ENCODE results near the gene LRRC37A3.
A peak's percentile ranks its signal among the peaks of the same experiment; 100 is the strongest.
"Not testable (repeated sequence)": the region's sequence is repeated elsewhere in the genome, so short reads cannot be mapped to it uniquely, and the experiment has no call there.

Gene LRRC37A3

DNA sequence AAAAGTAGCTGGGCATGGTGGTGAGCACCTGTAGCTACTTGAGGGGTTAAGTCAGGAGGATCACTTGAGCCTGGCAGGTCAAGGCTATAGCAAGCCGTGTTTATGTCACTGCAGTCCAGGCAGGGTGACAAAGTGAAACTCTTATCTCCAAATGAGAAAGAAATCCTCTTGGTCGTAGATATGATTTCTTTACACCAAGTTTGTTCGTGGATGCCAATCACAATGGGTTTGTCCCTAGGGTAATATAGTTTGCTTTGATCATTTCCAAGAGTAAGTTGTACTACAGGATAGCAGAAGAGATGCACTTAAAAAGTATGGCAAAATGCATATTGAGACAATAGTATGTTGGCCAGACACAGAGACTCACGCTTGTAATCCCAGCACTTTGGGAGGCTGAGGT is 6.0 kb upstream of the LRRC37A3 start:
- DNase-seq: not testable (repeated sequence)

DNA sequence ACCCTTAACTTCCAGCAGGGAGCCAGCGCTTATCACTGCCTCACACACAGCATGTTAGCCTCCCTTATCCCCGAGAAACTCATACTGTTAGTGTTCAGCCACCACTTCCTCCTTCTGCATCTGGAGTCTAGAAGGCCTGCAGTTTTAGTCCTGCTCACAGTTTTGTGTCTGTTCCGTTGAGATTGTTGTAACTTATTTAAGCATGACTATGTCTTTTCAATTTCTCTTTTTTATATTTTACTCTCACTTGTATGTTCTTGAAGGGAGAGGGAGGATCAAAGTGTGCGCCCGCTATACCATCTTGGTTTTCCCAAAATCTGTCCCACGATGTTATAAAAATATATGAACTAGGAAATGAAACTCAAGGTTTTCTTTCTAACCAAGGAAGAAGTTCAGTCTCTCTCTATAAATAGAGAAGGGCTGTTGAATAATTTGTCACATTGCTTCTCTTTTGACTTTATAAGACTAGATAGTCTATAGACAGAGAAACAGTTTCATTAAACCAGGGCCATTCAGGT is 3.8 kb upstream of the LRRC37A3 start:
- DNase-seq: not testable (repeated sequence)

DNA sequence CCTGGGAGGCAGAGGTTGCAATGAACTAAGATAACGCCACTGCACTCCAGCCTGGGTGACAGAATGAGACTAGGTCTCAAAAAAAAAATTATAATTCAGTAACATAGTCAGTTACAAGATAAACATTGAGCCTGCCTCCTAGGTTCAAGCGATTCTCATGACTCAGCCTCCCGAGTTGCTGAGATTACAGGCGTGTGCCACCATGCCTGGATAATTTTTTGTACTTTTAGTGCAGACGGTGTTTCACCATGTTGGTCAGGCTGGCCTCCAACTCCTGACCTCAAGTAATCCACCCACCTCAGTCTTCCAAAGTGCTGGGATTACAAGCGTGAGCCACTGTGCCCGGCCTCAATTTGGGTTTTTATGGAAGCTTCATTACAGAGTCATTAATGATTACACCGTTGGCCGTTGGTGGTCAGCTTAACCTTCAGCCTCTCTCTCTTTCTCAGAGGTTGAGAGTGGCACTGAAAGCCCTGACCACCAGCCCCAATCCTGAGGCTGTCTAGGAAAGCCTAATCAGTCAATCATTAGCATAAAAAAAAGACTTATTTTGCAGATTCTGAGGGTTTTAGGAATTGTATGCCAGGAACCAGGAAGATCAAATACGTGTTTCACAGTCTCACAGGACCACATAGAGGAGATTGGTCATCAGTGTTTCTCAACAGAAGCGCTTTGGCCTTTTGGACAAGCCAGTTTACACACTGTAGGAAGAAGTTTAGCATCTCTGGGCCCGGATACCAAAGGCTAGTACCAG is 1.3 kb upstream of the LRRC37A3 start:
- DNase-seq: no peak

GRCh38 chr17:64920026-64920418 is 744 bp upstream of the LRRC37A3 start:
- DNase-seq: no peak

GRCh38 chr17:64918842-64919288 is 413 bp downstream of the LRRC37A3 start:
- peak in 1 of 2 donors; percentile 69 for DNase-seq

DNA sequence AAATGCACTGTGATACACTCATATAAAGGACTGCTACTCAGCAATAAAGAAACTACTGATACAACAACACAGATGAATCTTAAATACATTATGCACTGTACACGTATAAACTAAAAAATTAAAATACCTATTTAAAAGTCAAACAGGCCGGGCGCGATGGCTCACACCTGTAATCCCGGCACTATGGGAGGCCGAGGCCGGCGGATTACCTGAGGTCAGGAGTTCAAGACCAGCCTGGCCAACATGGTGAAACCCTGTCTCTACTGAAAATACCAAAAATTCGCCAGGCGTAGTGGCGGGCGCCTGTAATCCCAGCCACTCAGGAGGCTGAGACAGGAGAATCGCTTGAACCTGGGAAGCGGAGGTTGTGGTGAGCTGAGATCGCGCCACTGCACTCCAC is 1.7 kb downstream of the LRRC37A3 start:
- DNase-seq: not testable (repeated sequence)

DNA sequence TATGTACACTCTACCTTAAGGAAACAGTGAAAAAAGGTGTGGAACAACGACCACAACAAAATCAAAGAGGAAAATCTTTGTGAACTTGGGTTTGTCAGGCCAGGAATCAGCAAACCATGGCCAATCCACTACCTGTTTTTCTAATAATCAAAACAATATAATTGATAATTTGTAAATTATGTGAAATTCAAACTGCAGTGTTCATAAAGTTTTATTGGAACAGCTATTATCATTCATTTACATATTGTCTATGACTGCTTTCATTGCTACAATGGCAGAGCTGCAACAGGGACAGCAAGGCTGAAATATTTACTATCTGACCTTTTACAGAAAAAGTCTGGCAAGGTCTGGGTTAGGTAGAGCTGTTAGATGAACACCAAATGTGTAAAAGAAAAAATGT is 4.0 kb downstream of the LRRC37A3 start:
- DNase-seq: not testable (repeated sequence)

DNA sequence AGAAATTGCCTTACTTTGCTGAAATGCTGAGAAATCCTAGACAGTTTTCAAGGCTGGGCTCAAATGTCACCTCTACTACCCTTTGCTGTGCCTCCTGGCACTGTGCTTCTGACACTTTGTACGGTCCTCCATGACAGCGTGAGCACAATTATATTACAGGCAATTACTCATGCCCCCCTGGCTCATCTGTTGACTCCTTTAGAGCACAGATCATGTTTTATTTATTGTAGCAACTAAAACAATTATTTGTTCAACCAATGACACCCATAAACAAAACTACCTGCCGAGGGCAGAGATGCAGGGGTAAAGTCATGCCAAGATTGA is 9.1 kb downstream of the LRRC37A3 start:
- not testable (repeated sequence) for DNase-seq

DNA sequence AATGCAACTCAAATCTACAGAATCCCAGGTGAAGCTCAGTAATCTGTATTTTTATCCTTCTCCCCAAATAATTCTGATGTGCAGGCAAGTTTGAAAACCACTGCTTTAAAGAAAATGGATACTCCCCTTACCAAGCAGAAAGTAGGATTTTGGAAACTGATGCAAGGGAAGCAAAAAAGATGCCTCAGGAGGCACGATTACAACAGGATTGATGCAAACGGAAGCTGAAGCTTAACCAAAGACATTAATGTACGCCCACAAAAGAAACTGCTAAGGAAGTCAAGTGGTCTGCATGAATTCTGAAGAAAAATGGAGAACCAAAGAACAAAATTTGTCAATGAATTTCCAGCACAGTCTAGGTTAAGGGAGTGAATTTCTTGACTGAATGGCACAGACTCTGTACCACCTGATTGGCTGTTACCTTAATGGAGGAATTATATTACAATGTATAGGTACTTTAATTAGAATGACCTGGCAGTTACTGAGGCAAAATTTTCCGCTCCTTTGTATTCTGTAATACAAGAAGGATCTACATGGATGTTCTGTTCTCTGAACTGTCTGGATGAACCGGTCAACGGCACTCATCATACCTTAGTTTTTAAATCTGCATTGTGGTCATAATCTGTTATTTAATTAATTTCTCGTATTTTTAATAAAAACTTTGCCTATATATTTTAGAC is 9.6 kb downstream of the LRRC37A3 start:
- DNase-seq: not testable (repeated sequence)

DNA sequence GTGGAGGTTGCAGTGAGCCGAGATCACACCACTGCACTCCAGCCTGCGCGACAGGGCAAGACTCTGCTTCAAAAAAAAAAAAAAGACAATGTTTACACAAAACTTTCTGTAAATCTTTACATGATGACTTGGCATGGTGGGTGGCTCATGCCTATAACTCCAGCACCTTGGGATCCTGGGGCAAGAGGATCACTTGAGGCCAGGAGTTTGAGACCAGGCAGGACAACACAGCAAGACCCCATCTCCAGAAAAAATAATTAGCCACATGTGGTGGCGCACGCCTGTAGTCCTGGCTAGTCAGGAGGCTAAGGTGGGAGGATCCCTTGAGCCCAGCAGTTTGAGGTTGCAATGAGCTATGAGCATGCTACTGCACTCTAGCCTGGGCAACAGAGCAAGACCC is 15.2 kb downstream of the LRRC37A3 start:
- not testable (repeated sequence) for DNase-seq

DNA sequence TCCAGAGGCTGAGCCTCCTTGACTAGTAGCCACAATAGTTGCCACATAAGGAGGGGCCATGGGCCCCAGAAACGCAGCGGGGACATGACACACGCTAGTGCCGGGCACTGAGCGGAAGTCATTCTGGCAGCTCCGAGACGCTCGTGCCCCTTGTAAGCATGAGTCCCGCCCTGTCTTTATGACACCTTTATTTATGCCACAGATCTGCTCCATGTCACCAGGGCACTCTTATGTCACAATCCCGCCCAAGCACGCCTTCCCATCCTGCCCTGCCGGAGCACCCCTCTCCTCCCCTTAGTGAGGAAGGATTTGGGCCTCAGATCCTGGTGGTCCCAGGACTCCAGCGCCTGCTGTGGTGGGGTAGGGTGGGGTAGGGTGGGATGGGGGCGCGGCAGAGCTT is 22.1 kb downstream of the LRRC37A3 start:
- DNase-seq: not testable (repeated sequence)

- DNase-seq: not testable (repeated sequence)
These were observed 45.1 kb downstream of the LRRC37A3 start for GRCh38 chr17:64874210-64874609.

GRCh38 chr17:64847504-64848466 is 71.5 kb downstream of the LRRC37A3 start:
- peak; percentile 67 to 72 for DNase-seq

DNA sequence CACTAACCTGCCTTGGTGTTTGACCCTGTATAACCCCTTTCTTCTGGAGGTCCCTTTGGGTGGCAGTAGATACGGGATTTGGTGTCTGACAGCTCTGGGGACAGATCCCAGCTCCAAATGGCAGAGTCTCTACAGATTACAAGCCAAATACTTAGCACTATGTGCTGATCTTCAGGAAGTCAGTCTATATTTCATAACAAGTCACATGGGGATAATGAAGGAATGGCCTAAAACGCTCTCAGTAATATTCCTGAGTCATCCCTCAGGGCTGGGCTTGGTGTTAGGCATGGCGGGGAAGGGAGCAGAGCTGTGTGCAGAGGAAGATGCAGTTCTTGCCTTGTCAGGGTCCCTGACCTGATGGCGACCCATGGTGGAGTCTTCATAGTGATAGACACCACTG is 72.4 kb downstream of the LRRC37A3 start:
- DNase-seq: peak in 1 of 2 donors; percentile 22

DNA sequence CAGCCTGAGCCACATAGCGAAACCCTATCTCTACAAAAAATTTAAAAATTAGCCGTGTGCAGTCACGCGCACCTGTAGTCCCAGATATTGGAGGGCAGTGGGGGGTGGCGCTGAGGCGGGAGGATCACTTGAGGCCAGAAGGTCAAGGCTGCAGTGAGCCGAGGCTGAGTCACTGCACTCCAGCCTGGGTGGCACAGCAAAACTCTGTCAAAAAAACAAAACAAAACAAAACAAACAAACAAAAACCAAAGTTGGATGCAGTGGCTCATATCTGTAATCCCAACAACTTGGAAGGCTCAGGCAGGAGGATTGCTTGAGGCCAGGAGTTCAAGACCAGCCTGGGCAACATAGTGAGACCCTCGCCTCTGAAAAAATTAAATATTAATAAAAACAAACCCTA is 75.4 kb downstream of the LRRC37A3 start:
- not testable (repeated sequence) for DNase-seq

- DNase-seq: not testable (repeated sequence)
These were observed 76.4 kb downstream of the LRRC37A3 start for GRCh38 chr17:64842900-64843299.

DNA sequence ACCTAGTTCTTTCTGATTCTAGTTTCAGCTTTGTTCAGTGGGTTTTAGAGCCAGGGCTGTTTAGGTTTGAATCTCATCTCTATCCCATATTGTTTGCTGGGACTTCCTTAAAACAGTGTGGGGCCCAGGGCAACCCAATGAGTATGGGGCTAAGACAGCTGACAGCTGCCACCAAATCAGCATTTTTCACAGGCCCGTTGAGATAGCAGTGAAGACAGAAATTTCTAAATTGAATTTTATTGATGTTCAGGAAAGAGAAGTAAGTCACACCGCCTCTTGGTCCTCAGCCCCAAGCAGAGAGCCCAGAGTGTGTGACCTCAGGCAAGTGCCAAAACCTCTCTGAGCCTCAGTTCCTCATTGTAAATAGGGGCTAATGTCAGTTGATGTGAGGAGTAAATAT is 78.3 kb downstream of the LRRC37A3 start:
- peak in 1 of 2 donors; percentile 14 for DNase-seq

DNA sequence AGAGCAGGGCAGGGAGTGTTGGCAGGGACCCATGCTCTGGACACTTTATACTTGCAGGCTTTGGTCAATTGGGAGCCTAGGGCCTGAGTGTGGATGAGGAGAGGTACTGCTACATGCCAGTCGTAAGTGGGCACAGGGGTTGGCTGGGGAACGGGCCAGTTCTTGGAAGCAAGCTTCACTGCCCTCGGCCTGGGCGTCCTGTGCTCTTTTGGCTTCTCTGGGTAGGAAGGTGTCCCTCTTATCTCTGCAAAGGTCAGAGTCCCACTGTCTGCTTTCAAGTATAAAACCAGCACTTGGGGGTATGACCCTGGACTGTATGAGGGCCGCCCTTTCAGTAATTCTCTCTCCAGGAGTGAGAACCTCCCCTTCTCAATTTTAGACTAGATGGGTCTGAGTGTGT is 80.8 kb downstream of the LRRC37A3 start:
- DNase-seq: not testable (repeated sequence)

DNA sequence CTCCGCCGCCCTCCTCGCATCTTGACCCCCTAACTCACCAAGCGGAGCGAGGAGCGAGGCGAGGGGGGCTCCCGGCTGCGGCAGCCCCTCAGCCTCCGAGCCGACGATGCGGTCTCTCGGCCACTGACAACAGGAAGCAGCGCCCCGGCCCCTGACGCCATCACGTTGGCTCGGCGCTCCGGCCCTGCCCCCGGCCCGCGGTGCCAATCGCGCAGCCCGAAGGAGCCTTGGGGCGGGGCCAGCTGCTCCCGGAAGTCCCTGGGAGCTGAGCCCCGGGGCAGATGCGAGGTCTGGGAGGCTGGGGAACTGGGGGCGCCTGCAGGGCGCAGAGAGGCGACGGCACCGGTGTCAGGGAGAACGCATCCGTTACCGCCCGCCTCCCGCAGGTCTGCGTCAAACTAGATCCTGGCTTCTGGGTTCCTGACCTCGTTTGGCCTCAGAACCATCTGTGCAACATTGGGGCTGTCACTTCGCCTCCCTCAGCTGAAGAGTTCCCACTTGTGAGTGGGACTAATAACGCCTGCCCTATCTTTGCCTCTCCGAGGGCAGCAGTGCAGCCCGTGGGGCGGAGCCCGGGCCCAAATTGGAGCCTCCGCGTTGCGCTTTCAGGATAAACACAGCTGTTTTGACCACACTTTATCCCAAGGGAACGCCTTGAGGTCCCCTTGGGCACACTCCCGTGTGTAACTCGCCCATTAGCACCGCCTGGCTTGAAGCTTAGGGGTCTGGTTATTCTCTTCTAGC is 82.1 kb downstream of the LRRC37A3 start:
- DNase-seq: peak; percentile 86 to 88

DNA sequence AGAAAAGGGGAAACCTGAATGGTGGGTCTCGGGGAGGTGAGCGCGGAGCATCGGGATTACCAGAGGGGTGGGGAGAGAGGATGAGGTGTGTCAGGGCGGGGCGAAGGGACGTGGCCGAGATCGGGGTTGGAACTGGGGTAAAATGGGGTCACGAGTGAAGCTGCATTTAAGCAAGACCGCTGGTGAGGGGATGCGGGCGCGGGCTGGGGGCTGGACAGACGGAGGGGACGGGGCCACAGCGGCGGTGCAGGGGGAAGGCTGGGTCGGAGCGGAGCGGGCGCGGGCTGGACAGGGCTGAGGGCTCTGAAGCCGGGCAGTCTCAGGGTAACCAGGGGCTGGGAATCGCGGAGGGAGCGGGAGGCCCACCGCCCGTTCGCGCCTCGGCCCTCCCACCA is 82.7 kb downstream of the LRRC37A3 start:
- peak; percentile 22 to 48 for DNase-seq

GRCh38 chr17:64834060-64834459 is 85.2 kb downstream of the LRRC37A3 start:
- DNase-seq: not testable (repeated sequence)

- not testable (repeated sequence) for DNase-seq
These were observed 88.6 kb downstream of the LRRC37A3 start for GRCh38 chr17:64830631-64831040.

Data from CD4-positive, alpha-beta T cell treated with Interleukin-4 for 1 hour (primary cell).